Skin of body (tissue), 2 donors: Measurements from ENCODE around the gene TBC1D2. TPM values are rescaled to one million over a fixed set of nuclear protein-coding genes. Genes with fewer than 3 reads are reported as not detected.

Experiments used
- DNase-seq: peaks from one replicate; lab custom pipeline; 2025; lab: John Stamatoyannopoulos, UW
- total RNA-seq: library from RNA; depleted of rRNA; stranded (reverse); fragments of >200 nt; gene quantifications from one replicate; pipeline ENCODE4 v1.2.3, GENCODE V29; 2014

Gene TBC1D2
- total RNA-seq, 1 donor from 2014 or later = 3.2 TPM

DNA sequence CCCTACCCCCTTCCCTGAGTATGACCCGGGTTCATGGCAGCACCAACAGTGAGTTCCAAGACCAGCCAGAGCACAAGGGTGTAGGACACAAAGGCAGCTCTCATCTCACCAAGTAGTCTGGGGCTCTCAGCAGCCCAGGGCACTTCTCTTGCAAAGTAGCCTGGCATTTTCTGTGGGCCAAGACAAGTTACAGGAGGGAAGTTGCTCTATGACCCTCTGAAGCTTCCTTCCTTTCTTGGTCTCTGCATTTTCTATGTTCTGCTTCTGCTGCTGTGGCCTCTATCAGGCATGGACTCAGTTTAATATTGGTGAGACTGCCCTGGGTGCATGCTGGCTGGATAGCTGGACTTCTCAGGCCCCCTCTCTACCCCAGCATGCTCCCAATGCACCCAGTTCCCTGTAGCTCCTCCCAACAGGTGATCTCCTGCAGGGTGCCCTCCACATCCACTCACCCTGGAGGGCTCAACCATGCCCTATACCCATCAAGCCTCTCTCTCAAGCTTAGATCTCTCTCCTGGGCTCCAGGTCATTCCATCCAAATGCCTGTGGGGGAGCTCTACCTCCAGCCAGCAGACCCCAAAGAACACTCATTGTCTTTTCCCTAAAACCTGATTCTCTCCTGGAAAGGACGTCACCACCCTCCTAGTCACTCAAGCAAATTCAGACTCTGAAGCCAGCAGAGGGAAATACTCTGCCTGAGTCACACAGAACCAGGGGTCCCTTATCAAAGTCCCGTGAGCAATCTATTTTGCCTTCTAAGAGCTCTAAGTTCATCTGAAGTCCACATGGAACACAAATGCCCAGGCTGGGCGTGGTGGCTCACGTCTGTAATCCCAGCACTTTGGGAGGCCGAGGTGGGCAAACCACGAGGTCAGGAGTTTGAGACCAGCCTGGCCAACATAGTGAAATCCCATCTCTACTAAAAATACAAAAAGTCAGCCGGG, 13.8 kb downstream of the TBC1D2 start:
- DNase-seq = no peak

DNA sequence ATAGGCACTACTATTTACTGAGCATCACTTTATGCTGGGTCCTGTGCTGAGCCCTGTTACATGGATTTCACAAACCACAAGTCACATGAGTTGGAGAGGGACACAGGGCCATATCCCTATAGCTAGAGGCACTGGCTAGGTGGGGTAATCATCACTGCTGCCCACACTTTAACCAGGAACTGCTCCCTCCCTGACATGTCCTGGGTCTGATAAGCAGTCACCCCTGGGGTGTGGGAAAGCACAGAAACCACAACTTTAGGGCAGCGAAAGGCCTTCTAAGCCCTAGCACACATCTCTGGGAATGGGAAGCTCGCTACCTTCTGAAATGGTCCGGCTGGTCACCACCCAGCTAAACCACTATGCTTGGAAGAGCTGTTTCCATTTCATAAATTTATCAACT, 15.0 kb downstream of the TBC1D2 start:
- DNase-seq = no peak

DNA sequence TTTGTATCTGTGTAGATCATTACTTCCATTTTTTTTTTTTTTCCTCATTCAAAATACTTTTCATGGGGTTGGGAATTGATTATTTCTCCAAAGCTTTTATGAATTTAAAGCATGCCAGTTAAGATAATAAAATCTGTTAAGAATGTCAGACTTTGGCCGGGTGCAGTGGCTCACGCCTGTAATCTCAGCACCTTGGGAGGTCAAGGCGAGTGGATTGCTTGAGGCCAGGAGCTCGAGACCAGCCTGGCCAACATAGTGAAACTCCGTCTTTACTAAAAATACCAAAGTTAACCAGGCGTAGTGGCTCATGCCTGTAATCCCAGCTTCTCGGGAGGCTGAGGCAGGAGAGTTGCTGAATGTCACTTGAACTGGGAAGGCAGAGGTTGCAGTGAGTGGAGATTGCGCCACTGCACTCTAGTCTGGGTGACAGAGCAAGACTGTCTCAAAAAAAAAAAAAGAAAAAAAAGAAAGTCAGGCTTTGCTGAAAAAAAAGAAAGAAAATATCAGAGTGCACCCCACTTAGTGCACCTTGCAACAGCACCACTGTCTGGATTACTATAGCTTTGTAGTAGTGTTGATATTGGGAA, 18.5 kb downstream of the TBC1D2 start:
- no peak for DNase-seq

DNA sequence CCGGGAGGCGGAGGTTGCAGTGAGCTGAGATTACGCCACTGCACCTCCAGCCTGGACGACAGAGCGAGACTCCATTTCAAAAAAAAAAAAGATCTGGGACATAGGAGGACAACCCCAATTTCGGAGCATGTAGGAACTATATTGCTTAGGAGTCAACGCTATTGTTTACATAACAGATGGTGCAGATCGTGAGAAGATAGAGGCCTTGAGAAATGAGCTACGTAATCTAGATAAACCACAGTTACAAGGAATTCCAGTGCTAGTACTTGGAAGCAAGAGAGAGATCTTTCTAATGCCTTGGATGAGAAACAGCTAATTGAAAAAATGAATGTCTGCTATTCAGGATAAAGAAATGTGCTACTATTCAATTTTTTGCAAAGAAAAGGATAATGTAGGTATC, 20.3 kb downstream of the TBC1D2 start:
- DNase-seq = no peak

DNA sequence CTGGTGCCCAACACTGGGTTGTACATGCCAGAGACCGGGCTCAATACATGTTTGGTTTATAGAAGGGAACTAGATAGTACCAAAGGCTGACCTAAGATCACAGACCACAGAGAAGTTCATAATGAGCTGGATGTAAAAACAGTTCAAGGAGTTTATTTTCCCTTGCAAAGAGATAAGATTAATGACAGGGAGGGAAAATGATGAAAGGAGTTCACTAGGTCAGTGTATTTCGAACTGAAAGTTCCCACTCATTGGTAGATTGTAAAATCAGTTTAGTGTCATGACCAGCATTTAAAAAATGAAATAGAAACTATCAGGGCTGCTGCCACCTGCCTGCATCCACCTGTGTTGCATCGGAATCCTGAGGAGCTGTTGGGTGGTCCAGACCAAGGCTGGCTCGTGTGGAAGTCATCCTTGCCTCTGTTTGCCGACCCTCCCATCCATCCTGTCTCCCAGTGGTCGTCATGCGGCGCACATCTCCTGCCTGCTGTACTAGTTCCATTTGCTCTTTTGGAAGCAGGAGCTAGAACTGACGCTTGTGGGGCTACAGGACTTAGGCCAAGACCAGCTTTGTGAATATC, 21.1 kb downstream of the TBC1D2 start:
- no peak for DNase-seq

DNA sequence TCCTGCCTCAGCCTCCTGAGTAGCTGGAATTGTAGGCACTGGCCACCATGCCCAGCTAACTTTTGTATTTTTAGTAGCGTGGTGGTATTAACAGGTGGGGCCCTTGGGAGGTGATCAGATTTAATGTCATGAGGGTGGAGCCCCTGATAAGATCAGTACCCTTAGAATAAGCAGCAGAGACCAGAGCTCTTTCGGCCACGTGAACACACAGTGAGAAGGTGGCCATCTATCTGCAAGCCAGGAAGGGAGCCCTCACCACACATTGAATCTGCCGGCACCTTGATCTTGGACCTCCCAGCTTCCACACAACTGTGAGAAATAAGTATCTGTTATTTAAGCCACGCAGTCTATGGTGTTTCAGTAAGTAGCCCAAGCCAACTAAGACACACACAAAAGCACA, 22.5 kb downstream of the TBC1D2 start:
- no peak for DNase-seq

DNA sequence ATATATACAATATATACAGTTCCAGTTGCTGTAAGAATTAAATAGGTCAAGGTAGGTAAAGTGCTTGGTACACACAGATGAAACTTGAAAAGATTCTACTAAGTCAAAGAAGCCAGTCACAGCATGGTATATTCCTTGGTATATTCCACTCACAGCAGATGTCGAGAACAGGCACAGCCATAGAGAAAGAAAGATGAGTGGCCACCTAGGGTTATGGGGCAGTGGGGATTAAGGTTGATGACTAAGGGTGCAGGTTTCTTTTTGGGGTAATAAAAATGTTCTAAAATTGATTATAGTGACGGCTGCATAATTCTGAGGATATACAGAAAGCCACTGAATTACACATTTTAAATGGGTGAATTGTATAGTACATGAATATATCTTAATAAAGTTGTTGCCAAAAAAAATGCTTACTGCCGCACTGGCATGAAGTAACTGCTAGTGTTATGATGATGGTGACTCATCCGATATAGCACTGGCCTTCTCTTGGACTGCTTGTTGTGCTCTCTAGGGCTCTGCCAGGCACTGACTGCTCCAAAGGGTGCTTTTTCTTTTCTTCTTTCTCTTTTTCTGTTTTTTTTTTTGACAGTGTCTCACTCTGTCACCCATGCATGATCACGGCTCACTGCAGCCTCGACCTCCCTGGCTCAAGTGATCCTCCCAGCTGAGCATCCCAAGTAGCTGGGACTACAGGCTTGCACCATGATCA, 23.5 kb downstream of the TBC1D2 start:
- no peak for DNase-seq

DNA sequence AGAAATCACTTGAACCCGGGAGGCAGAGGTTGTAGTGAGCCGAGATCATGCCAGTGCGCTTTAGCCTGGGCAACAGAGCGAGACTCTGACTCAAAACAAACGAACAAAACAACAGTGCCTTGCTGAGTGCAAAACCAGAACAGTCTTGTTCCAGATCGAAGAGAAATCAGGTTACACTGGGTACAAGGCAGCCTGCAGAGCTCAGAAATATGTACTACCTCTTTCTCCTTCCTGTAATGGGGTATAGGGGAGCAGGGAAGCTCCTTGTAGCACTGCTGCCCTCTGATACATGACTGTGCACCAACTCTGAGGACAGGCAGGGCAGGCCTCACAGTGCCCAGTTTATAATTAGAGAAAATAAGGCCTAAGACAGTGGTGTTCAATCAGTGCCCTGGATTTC, 24.7 kb downstream of the TBC1D2 start:
- DNase-seq = no peak

DNA sequence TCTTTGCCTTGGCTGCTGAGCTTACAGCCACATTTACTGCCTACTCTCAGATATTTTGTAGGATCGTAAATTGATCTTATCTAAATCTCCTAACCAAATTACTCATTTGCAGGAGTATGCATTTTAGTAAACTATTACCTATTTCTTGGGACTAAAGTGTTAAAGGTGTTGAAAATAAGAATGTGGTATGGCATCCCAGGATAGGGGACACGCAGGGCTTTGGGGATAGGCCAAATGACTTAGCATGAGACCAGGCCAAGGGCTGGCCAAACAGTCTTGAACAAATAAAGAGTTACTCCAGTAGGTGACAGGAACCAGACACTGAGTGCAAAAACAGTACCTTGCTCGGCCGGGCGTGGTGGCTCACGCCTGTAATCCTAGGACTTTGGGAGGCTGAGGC, 25.1 kb downstream of the TBC1D2 start:
- DNase-seq = no peak

DNA sequence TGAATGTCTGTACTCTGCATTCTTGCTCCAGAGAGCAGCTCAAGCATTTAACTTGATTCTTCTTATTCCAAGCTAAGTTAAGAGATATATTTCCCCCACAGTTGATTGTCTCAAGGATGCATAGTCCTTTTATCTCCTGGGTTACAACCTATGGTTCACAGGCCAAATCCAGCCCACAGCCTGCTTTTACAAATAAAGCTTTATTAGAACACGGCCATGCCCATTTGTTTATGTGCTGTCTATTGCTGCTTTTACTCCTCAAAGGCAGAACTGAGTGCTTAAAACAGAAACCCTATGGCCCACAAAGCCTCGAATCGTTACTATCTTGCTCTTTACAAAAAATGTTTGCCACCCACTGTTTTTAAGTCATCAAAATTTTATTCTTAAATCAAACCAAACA, 25.8 kb downstream of the TBC1D2 start:
- DNase-seq = no peak

DNA sequence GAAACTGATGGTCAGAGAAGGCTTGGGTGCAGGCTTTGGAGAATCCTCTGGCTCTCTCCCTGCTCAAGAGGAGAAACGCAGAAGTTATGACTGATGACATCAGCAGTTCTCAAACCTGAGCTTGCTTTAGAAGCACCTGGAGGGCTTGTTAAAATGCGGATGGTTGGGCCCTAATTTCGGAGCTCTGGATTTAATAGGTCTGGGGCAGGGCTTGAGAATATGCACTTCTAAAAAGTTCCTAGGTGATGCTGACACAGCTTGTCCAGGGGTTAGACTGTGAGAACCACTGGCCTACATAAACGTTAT, 26.4 kb downstream of the TBC1D2 start:
- DNase-seq = no peak

DNA sequence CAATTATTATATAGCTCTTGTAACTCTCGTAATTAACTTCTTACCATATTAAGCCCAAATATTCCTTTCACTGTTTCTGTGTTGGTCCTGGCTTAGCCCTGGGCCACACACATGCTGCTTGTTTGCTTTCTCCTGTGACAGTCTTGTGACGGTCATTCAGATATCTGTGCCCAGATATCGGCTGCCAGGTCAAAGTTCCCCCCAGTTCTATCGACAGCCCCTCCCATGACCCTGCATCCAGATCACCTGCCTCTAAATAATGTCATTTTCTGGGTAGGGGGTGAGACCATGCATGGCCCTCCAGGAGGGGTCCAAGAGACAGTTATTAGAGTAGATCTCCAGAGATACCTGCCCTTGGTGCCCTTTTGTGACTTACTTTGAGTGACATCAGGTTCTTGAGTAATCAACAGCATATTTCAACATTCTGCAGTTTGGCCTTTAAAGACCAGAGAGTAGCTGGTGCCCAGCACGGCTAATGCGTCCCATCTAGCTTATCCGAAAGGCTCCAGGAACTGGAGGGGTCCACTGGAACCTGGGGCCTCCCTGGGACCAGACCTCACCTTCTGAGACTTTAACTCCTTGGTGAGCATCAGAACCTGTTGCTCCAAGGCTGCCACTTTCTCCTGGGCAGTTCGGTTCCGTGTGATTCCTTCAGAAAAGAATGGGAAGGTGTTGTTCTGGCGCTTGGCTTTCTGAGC, 26.9 kb downstream of the TBC1D2 start:
- no peak for DNase-seq

DNA sequence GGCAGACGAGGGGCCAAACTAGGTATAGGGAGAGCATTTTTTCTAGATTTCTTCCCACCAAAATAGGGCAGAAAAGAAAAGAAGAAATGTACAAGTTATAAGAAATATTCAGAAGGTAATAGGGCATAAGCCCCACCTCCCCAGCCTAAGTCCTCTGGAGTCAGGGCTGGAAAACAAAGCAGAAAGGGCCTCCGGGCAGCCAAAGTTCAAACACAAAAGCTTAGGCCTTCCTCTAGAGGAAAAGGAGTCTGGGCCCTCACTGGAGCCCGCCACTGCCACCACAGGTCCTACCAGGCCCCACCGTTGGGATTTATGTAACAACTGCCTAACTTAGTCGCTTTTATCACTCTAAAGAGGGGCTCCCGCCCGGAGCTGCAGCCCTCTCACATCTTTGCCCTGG, 27.6 kb downstream of the TBC1D2 start:
- no peak for DNase-seq

DNA sequence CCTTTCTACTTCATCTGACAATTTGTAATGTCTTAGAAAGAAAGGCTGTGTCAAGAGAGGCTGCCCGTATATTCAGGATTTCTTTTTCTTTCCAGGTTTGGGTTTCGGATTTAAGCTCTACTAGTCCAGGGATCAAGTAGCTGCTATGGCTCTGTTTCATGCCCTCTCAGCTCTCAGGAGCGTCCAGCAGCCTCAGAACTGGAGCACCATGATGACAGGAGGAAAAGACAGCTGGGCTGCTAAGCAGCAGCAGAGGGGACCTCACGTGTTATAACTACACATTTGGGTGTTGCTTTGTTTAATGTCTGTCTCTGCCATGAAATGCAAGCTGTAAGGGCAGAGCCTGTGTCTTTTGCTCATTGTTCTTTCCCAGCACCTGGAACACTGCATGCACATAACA, 28.5 kb downstream of the TBC1D2 start:
- no peak for DNase-seq

DNA sequence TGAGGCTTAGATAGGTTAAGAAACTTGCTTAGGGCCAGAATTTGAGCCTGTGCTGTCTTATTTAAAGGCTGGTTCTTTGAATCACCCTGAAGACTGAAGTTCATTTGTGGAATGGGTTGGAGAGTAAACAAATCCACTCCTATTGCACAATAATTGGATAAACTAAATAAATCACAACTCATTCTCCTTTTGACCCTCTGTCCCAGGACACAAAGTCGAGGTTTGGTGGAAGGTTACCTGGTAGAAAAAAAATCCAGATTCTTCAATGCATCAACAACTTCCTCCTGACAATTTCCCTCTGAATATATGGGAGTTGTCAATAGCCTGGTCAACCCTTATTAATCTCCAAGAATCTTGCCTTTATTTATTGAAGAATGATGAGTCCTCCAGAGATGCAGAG, 28.9 kb downstream of the TBC1D2 start:
- no peak for DNase-seq

DNA sequence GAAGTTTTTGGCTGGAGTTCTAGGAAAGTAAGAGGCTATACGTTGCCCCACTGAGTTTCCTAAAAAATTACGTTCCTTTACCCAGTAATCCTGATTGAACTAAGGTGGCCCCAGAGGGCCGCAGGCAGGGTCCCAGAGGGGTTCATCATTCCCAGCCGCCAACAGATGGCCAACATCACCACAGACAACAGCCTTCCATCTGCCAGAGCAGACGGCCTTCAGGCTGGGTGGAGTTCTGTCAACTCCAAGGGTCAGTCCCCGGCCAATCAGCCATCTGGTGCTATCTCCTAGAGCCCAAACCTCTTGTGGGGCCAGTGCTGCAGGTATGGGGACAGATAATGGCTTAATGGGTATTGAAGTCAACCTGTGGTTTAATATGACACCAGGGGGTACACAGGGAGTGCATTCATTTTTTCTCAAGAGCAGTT, 30.4 kb downstream of the TBC1D2 start:
- no peak for DNase-seq

DNA sequence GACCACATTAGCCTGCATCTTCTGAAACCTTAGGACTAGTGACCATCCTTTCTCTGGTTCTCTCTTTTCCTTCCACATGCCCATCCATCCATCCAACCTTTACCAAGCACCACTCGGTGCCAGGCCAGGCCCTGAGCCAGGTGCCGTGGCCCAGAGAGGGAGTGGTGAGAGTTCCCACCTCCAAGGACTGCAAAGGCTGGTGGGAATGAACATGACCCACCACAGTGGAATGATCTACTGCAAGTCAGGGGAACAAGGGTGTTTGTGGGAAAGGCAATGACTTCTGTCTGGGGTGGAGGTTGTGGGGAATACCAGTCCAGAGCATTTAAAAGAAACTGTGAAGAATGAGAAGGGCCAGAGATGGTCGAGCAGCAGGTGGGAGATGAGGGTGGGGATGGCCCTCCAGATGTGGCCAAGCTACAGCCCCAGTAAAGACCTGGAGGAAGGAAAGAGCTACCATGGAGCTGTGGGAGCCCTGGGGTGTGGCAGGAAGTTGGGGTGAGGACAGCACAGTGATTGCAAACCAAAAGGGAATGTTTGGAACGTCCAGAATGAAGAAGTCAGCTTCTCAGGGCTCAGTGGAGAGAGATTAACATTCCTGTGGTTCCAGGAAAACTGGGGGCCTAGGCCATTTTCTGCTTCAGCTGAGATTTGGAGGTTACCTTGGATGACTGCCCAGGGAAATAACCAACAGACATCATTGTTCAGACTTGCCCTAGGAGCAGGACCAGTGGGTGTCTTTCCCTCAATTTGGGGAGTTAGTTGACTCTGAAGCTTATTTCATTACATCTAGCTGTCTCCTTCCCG, 32.4 kb downstream of the TBC1D2 start:
- no peak for DNase-seq

DNA sequence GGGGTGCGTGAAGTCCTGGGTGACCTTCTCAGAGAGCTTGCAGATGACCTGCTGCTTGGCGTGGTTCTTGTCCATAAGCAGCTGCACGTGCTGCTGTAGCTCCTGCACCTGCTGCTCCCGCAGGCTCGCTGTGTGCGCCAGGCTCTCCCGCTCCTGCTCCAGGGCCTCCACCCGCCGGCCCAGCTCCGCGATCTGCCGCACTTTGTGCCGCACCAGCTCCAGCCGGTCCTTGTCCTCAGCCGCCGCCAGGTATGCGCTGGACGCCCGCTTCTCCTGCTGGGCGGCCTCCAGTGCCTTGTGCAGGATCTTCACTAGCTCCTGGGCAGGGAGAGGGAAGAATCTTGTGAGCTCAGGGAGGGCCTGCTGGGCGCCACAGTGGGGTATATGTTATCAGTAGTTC, 34.5 kb downstream of the TBC1D2 start:
- no peak for DNase-seq

DNA sequence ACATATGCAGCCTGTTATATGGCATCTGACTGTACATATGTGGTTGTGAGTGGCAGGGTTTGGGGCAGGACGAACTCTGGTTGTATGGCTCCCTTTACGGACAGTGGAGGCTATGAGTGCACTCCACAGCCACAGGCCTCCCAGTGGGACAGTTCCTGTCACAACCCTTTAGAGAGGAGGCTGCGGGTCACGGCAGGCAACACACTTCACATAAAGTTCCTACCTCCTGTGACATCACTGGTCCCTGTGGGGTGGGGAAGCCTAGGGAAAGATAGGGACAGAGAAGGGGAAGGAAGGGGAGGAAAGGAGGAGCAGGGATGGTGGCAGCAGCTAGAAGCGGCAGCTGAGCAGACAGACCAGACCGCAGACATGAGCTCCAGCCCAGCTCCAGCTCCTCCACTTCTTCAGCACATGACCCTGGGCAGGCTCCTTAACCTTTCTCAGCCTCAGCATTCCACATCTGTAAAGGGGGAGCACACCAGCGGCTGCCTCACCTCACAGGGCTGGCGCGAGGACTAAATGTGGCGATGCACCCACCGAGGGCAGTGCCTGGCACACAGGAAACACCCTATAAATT, 35.6 kb downstream of the TBC1D2 start:
- DNase-seq = no peak

DNA sequence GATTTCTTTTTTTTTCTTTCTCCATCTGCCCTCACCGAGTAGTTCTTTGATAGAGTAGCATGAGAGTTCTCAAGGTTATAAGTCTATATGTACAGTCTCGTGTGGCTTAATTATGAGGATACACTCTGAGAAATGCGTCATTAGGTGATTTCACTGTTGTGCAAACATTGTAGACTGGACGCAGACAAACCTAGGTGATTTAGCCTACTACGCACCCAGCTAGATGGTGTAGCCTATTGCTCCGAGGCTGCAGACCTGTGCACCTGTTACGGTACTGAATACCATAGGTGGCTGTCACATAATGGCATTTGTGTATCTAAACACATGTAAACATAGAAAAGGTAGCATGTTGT, 36.1 kb downstream of the TBC1D2 start:
- no peak for DNase-seq
